Iris pigment epithelial cell (primary cell): ENCODE results near the gene SIAH2.
A peak's percentile ranks its signal among the peaks of the same experiment; 100 is the strongest.

Source experiments
- DNase-seq: peaks from one replicate; pipeline ENCODE4 v3.0.0-alpha.2; 2011; ENCODE audit warnings: low read depth

Gene SIAH2

GRCh38 chr3:150733936-150734794 is 28.8 kb downstream of the SIAH2 start:
- no peak for DNase-seq

DNA sequence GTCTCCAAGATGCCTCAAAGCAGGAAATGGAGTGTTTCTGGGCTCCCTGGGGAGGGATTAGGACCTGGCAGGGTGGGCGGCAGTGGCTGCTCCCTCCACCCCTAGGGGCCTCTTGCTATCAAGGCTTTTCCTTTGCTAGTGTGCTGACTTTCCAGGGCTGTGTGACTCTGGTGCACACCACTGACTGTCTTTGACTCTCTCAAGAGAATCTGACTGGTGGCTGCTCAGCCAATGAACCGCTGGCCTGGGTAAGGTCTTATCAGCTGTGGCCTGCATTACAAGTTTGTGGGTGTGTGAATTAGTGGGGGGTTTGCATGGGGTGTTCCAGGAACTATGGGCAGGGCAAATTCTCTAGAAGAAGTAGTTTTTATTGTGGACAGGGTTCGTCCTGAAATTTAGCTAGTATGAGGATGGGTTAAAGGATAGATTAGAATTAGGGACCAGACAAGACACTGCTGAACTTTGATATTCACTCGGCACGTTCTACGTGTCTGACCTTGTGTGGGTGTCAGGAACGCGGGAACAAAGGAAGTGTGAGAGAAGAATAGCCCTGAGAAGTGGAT is 29.5 kb downstream of the SIAH2 start:
- no peak for DNase-seq

- DNase-seq: no peak
Measured at GRCh38 chr3:150729682-150730360, 33.1 kb downstream of the SIAH2 start.

DNA sequence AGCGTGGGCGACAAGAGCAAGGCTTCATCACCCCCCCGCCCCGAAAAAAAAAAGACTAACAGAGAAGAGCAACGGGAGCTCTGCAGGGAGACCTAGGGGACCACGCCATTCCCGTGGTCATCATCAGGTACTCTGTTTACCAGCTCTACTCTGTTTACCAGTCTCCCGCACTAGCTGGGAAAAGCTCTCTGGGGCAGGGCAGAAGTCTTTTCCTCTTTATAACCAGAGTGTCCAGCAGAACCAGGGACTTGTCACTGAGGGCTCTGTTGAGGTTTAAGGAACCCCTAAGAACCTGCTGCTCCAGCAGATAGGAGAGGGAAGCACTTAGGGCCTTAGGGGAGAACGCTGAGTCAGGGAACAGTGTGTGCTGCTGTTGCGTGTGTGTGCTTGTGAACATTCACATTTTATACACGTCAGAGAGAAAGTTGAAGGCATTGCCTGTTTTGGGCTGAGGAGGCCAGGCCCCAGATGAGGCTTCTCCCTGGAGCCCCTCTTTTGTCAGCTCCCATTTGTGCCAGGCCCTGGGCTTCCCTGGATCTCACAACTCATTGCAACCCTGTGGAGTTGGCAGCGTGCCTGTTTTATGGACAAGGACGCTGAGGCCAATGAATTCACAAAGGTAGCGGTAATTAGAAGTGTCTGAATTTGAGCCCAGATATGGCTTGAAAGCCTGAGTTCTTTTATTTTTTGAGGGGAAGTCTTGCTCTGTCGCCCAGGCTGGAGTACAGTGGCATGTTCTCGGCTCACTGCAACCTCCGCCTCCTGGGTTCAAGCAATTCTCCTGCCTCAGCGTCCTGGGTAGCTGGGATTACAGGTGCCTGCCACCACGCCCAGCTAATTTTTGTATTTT is 35.1 kb downstream of the SIAH2 start:
- no peak for DNase-seq

DNA sequence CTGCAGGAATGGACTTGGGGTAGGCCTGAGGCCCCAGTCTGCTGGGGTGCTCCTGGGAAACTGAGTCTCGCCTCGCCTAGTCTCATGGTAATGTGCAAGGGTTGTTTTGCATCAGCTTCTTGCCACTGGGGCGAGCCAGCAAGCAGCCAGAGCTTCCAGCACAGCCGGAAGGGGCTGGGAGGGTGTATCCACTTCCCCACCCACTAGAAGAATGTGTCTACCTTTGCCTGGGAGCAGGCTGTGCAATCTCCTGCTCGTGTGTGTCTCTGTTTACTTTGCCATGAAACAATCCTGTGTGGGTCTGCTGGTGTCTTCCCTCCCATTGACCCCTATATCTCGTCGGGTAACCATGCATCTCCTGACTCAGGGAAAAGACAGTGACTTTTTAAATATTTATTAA is 37.4 kb downstream of the SIAH2 start:
- no peak for DNase-seq

DNA sequence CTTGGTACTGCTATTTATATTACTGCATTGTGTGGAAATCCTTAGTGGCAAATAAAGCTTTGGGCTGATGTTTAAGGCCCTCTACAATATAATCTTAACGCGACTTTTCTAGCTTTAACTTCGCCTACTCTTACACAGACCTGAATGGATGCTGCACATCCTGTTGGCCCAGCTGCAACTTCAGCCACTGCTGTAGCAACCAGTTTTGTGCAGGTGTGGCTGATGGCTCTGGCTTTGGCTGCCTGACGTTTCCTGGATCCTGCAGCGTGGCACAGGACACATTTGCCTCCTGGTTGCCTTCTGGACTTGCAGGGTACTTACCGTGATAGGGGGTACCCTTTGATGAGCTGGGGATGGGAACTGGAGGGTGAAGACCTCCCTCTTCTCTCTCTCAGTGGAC is 39.0 kb downstream of the SIAH2 start:
- no peak for DNase-seq

- DNase-seq: no peak
Measured at GRCh38 chr3:150722267-150722666, 40.7 kb downstream of the SIAH2 start.

GRCh38 chr3:150721285-150722130 is 41.5 kb downstream of the SIAH2 start:
- DNase-seq: peak; percentile 64

GRCh38 chr3:150720444-150720843 is 42.5 kb downstream of the SIAH2 start:
- no peak for DNase-seq

GRCh38 chr3:150710097-150710496 is 52.9 kb downstream of the SIAH2 start:
- DNase-seq: no peak

- peak; percentile 91 for DNase-seq
Measured at GRCh38 chr3:150703756-150704344, 59.1 kb downstream of the SIAH2 start, which contains the start of gene ERICH6. ERICH6 (minus strand) TSS chr3:150703920; CDS start chr3:150703898, 22 bp downstream.

- no peak for DNase-seq
Measured at GRCh38 chr3:150703299-150703755, 59.6 kb downstream of the SIAH2 start.

DNA sequence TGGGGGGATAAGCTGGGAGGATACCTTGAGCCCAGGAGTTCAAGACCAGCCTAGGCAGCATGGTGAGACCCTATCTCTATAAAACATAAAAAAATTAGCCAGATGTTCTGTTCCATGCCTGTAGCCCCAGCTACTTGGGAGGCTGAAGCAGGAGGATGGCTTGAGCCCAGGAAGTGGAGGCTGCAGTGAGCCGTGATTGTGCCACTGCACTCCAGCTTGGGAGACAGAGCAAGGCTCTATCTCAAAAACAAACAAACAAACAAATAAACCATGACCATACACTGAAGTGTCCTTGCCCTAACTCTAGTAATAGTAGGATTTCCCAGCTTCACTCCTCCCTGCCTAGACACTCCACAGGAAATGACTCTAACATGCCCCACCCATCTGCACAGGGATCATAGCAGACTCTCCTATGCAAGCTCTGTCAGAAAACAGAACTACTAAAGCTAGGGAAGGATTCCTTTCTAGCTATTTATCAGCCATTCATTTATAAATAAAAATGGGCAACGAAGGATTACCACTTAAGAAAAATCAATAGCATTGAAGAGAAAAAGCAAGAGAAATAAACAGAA is 63.8 kb downstream of the SIAH2 start:
- DNase-seq: peak; percentile 71

- DNase-seq: peak; percentile 21
Measured at GRCh38 chr3:150697646-150698045, 65.3 kb downstream of the SIAH2 start.

GRCh38 chr3:150691414-150692040 is 71.4 kb downstream of the SIAH2 start:
- DNase-seq: no peak
